ENCODE results near the gene NOP58.

GRCh38 chr2:202306034-202306433 is 40.5 kb downstream of the NOP58 start:
- TF ChIP-seq, protein P1, sequence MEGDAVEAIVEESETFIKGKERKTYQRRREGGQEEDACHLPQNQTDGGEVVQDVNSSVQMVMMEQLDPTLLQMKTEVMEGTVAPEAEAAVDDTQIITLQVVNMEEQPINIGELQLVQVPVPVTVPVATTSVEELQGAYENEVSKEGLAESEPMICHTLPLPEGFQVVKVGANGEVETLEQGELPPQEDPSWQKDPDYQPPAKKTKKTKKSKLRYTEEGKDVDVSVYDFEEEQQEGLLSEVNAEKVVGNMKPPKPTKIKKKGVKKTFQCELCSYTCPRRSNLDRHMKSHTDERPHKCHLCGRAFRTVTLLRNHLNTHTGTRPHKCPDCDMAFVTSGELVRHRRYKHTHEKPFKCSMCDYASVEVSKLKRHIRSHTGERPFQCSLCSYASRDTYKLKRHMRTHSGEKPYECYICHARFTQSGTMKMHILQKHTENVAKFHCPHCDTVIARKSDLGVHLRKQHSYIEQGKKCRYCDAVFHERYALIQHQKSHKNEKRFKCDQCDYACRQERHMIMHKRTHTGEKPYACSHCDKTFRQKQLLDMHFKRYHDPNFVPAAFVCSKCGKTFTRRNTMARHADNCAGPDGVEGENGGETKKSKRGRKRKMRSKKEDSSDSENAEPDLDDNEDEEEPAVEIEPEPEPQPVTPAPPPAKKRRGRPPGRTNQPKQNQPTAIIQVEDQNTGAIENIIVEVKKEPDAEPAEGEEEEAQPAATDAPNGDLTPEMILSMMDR (IDR thresholded peaks at IDR 0.05; ENCODE audit: insufficient read depth, low read length, poor library complexity, severe bottlenecking), result no peak
- no peak for TF ChIP-seq EZH2phosphoT487 (conservative IDR thresholded peaks at IDR 0.05; ENCODE audit: low read length)

Data from SU-DHL-6 (cell line).